ENCODE measurements around the gene NAA40. TPM values are rescaled to one million over a fixed set of nuclear protein-coding genes. Genes with fewer than 3 reads are reported as not detected.

Gene NAA40
- total RNA-seq, 1 donor from 2014 or later: 48.2 TPM

DNA sequence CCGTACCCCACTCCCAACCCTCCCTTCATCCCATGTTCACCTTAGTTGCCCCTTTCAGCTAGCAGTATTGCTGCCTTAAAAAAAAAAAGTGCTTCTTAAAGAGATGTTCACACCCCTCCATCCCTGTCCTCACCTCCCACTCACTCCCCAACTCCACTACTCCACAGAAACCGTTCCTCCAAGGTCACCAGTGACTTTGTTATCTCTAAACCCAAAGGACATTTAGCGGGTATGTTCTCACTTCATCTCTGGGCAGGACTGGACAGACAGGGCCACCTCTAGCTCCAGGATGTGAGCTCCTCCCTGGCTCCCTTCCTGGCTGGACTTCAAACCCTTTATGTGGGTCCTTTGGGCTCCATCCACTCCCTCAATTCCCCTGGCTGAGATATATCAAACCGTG, 15.5 kb upstream of the NAA40 start:
- no peak overlapping the region for H3K4me3 Mint-ChIP-seq (ENCODE audit: unreplicated experiment)
- TF ChIP-seq, protein P1, sequence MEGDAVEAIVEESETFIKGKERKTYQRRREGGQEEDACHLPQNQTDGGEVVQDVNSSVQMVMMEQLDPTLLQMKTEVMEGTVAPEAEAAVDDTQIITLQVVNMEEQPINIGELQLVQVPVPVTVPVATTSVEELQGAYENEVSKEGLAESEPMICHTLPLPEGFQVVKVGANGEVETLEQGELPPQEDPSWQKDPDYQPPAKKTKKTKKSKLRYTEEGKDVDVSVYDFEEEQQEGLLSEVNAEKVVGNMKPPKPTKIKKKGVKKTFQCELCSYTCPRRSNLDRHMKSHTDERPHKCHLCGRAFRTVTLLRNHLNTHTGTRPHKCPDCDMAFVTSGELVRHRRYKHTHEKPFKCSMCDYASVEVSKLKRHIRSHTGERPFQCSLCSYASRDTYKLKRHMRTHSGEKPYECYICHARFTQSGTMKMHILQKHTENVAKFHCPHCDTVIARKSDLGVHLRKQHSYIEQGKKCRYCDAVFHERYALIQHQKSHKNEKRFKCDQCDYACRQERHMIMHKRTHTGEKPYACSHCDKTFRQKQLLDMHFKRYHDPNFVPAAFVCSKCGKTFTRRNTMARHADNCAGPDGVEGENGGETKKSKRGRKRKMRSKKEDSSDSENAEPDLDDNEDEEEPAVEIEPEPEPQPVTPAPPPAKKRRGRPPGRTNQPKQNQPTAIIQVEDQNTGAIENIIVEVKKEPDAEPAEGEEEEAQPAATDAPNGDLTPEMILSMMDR (IDR thresholded peaks at IDR 0.05; ENCODE audit: unreplicated experiment): no peak
- DNase-seq (ENCODE audit: low spot score): no peak
- H3K27me3 Mint-ChIP-seq (ENCODE audit: unreplicated experiment): peaks cover 11% of the 10 kb centered on the region
- H3K36me3 Mint-ChIP-seq (ENCODE audit: low read depth, unreplicated experiment): peaks cover 5% of the 10 kb centered on the region
- H3K27ac Mint-ChIP-seq (ENCODE audit: unreplicated experiment): no peak overlapping the region
- H3K4me1 Mint-ChIP-seq (ENCODE audit: unreplicated experiment): peaks cover 4% of the 10 kb centered on the region
- H3K9me3 Mint-ChIP-seq (ENCODE audit: unreplicated experiment): no peaks in the 10 kb centered on the region

DNA sequence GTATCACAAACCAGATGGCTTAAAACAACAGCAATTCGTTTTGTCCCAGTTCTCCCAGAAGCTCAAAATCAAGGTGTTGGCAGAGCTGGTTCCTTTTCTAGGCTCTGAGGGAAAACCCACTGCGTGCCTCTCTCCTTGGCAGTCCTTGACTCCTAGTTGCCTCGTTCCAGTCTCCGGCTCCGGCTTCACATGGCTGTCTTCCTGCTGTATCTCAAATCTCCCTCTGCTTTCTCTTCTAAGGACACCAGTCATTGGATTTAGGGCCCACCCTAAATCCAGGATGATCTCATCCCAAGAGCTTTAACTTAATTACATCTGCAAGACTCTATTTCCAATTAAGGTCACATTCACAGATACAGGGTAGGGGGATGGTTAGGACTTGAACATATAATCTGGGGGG, 9.2 kb upstream of the NAA40 start:
- H3K36me3 Mint-ChIP-seq (ENCODE audit: low read depth, unreplicated experiment): no peaks in the 10 kb centered on the region
- H3K27me3 Mint-ChIP-seq (ENCODE audit: unreplicated experiment): peaks cover 7% of the 10 kb centered on the region

DNA sequence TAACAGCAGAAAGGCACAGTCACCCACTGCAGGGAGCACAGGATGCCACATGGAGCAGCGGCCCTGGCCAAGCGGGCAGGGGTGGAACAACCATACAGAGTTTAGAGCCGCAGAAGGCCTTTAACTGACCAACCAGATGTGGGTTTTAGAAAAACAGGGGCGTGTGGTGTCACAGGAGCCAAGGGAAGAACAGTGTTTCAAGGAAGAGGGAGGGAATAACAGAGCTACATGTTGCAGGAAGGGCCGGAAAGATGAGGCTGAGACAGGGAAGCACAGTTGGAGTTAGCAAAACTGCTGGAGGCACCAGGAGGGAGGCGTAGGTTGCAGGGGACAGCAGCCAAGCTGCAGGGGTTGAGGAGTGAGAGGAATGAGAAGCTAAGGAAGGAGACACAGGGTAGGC, 7.8 kb upstream of the NAA40 start:
- TF ChIP-seq, protein P1 (IDR thresholded peaks at IDR 0.05; ENCODE audit: unreplicated experiment): no peak
- H3K4me1 Mint-ChIP-seq (ENCODE audit: unreplicated experiment): no peaks in the 10 kb centered on the region
- peaks cover 7% of the 10 kb centered on the region for H3K27me3 Mint-ChIP-seq (ENCODE audit: unreplicated experiment)
- H3K4me3 Mint-ChIP-seq (ENCODE audit: unreplicated experiment): no peak overlapping the region
- H3K27ac Mint-ChIP-seq (ENCODE audit: unreplicated experiment): no peak overlapping the region
- no peak for DNase-seq (ENCODE audit: low spot score)
- no peaks in the 10 kb centered on the region for H3K9me3 Mint-ChIP-seq (ENCODE audit: unreplicated experiment)
- no peaks in the 10 kb centered on the region for H3K36me3 Mint-ChIP-seq (ENCODE audit: low read depth, unreplicated experiment)

More for the DNA sequence above, 9.2 kb upstream of the NAA40 start:
- TF ChIP-seq, protein P1 (IDR thresholded peaks at IDR 0.05; ENCODE audit: unreplicated experiment): no peak
- Mint-ChIP-seq H3K27ac (ENCODE audit: unreplicated experiment) (no peak overlapping the region), H3K4me3 (ENCODE audit: unreplicated experiment) (no peak overlapping the region), H3K4me1 (ENCODE audit: unreplicated experiment) (no peaks in the 10 kb centered on the region), H3K9me3 (ENCODE audit: unreplicated experiment) (no peaks in the 10 kb centered on the region)
- DNase-seq (ENCODE audit: low spot score): no peak

DNA sequence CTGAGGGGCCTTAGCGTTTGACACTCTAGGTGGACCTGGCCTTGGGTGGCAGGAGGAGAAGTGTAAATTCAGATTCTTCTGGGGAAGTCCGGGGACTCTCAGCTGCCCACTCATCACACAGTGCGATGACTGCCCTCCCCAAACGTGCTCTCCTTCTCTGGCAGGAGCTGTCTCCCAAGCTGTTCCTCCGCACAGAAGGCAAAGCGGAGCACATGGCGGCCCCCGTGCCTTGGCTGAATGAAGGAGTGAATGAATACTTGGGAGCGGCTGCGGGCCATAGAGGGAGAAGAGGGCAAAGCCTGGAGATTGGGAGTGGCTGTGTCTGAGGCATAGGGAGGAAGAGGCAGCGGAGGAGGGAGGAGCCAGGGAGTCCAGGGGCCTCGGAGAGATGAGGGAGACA, 6.9 kb upstream of the NAA40 start:
- H3K27ac Mint-ChIP-seq (ENCODE audit: unreplicated experiment): no peak overlapping the region
- peaks cover 7% of the 10 kb centered on the region for H3K27me3 Mint-ChIP-seq (ENCODE audit: unreplicated experiment)
- TF ChIP-seq, protein P1 (IDR thresholded peaks at IDR 0.05; ENCODE audit: unreplicated experiment): no peak
- H3K4me1 Mint-ChIP-seq (ENCODE audit: unreplicated experiment): no peaks in the 10 kb centered on the region
- no peaks in the 10 kb centered on the region for H3K36me3 Mint-ChIP-seq (ENCODE audit: low read depth, unreplicated experiment)
- no peaks in the 10 kb centered on the region for H3K9me3 Mint-ChIP-seq (ENCODE audit: unreplicated experiment)
- no peak for DNase-seq (ENCODE audit: low spot score)
- H3K4me3 Mint-ChIP-seq (ENCODE audit: unreplicated experiment): no peak overlapping the region

DNA sequence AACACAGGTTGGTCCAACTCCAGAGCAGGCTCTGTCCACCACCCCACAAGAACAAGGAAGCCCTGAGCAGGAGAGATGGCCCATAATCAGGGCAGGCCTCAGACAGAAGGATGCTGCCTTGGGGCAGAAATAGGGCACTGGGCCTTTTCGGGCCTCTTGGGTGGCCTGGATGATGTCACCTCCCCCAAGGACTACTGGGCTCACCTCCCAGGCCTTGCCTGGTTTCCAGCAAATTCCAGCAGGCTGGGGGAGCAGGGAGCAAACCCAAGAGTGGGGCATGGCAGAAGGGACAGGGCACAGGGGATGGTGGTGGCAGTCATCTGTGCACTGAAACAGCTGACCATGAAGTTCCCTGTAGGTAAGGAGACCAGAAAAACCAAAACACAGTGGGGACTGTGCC, 5.3 kb upstream of the NAA40 start:
- DNase-seq (ENCODE audit: low spot score): no peak
- Mint-ChIP-seq H3K4me3 (ENCODE audit: unreplicated experiment) (no peak overlapping the region), H3K4me1 (ENCODE audit: unreplicated experiment) (peaks cover 6% of the 10 kb centered on the region), H3K9me3 (ENCODE audit: unreplicated experiment) (no peaks in the 10 kb centered on the region), H3K27ac (ENCODE audit: unreplicated experiment) (no peak overlapping the region), H3K36me3 (ENCODE audit: low read depth, unreplicated experiment) (no peaks in the 10 kb centered on the region), H3K27me3 (ENCODE audit: unreplicated experiment) (peaks cover 5% of the 10 kb centered on the region)
- TF ChIP-seq, protein P1 (IDR thresholded peaks at IDR 0.05; ENCODE audit: unreplicated experiment): no peak

Data from endothelial cell (in vitro differentiated cells).